ENCODE measurements around the gene MED23. TPM values are rescaled to one million over a fixed set of nuclear protein-coding genes. Genes with fewer than 3 reads are reported as not detected.

The MED23 gene
- total and polyA plus RNA-seq, 2 donors (not counting 1 experiment from before 2014, with no cell fraction given) = 25.1 to 27.4 TPM

DNA sequence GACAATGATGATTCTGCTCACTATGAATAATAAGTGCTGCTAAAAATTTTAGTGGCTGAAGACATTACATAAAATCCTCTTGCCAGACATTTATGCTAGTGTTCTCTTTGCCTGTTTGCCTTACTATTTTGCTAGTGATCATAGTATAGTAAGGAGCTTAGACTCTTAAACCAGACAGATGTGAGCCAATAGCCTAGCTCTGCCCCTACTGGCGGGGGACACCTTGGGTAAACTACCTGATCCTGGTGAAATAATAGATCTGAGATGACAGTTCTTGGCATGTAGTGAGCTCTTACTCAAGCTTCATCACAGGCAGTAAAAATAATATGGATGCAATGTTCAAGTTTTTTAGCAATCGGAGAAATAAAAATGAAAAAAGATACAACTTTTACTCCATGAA is 27.9 kb upstream of the MED23 start:
- no peaks in the 10 kb centered on the region for H3K36me3 ChIP-seq (ENCODE audit: control insufficient read depth, insufficient read depth, low read length)
- no peak overlapping the region for H3K4me3 ChIP-seq (replicated peaks in 1 of 4; ENCODE audit: control extremely low read depth in 1 of 4, insufficient read depth in 1 of 4, low read depth in 3 of 4, low read length in 4 of 4)
- no peak for DNase-seq (ENCODE audit: low read depth in 2 of 2)
- H3K79me2 ChIP-seq (ENCODE audit: control insufficient read depth, insufficient read depth, low read length) = no peaks in the 10 kb centered on the region
- TF ChIP-seq, protein P1, sequence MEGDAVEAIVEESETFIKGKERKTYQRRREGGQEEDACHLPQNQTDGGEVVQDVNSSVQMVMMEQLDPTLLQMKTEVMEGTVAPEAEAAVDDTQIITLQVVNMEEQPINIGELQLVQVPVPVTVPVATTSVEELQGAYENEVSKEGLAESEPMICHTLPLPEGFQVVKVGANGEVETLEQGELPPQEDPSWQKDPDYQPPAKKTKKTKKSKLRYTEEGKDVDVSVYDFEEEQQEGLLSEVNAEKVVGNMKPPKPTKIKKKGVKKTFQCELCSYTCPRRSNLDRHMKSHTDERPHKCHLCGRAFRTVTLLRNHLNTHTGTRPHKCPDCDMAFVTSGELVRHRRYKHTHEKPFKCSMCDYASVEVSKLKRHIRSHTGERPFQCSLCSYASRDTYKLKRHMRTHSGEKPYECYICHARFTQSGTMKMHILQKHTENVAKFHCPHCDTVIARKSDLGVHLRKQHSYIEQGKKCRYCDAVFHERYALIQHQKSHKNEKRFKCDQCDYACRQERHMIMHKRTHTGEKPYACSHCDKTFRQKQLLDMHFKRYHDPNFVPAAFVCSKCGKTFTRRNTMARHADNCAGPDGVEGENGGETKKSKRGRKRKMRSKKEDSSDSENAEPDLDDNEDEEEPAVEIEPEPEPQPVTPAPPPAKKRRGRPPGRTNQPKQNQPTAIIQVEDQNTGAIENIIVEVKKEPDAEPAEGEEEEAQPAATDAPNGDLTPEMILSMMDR (conservative IDR thresholded peaks at IDR 0.05 in 1 of 2, IDR thresholded peaks at IDR 0.05 in 1 of 2; ENCODE audit: low read depth in 1 of 2, low read length in 2 of 2) = no peak
- no peak for TF ChIP-seq EZH2 (IDR thresholded peaks at IDR 0.05; ENCODE audit: low read length, missing control alignments)
- H2AFZ ChIP-seq (ENCODE audit: low read length) = no peak overlapping the region
- H3K4me1 ChIP-seq (ENCODE audit: control insufficient read depth, extremely low read depth, insufficient read depth, low read length) = peaks cover 3% of the 10 kb centered on the region
- H3K9me3 ChIP-seq (ENCODE audit: control insufficient read depth, insufficient read depth, low read depth, low read length) = no peaks in the 10 kb centered on the region
- no peaks in the 10 kb centered on the region for H3K27me3 ChIP-seq (ENCODE audit: control insufficient read depth, insufficient read depth, low read length)
- no peak overlapping the region for H3K9ac ChIP-seq (ENCODE audit: insufficient read depth, low read length)
- H3K27ac ChIP-seq (ENCODE audit: insufficient read depth, low read length) = no peak overlapping the region
- H3K4me2 ChIP-seq (ENCODE audit: extremely low read depth, insufficient read depth, low read length) = no peak overlapping the region
- H4K20me1 ChIP-seq (ENCODE audit: control insufficient read depth, extremely low read depth, insufficient read depth, low read length) = no peaks in the 10 kb centered on the region

DNA sequence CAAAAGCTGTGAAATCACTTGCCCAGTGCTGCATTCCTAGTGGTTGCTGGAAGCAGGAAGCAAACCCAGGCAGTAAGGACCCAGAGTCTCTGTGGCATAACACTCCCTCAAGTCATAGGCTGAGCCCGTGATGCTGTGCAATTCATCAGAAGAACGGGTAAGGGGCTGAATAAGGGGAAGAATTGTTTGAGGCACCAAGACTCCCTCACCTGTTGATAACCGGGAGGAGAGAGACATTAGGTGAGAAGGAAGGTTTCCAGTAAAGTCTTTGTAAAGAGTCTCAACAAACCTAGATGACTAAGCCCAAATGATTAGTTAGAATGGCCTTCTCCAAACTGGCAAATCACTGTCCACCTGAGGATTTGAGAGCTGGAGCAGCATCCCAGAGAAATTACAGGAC is 27.3 kb upstream of the MED23 start:
- Histone ChIP-seq H3K79me2 (ENCODE audit: control insufficient read depth, insufficient read depth, low read length) (no peaks in the 10 kb centered on the region), H3K9me3 (ENCODE audit: control insufficient read depth, insufficient read depth, low read depth, low read length) (no peaks in the 10 kb centered on the region), H3K4me2 (ENCODE audit: extremely low read depth, insufficient read depth, low read length) (no peak overlapping the region), H3K4me1 (ENCODE audit: control insufficient read depth, extremely low read depth, insufficient read depth, low read length) (peaks cover 3% of the 10 kb centered on the region), H3K4me3 (replicated peaks in 1 of 4; ENCODE audit: control extremely low read depth in 1 of 4, insufficient read depth in 1 of 4, low read depth in 3 of 4, low read length in 4 of 4) (no peak overlapping the region), H2AFZ (ENCODE audit: low read length) (no peak overlapping the region), H4K20me1 (ENCODE audit: control insufficient read depth, extremely low read depth, insufficient read depth, low read length) (no peaks in the 10 kb centered on the region), H3K27me3 (ENCODE audit: control insufficient read depth, insufficient read depth, low read length) (no peaks in the 10 kb centered on the region), H3K27ac (ENCODE audit: insufficient read depth, low read length) (no peak overlapping the region), H3K9ac (ENCODE audit: insufficient read depth, low read length) (no peak overlapping the region), H3K36me3 (ENCODE audit: control insufficient read depth, insufficient read depth, low read length) (no peaks in the 10 kb centered on the region)
- DNase-seq (ENCODE audit: low read depth in 2 of 2) = peak in 1 of 2 donors; percentile 4
- TF ChIP-seq, protein P1 (conservative IDR thresholded peaks at IDR 0.05 in 1 of 2, IDR thresholded peaks at IDR 0.05 in 1 of 2; ENCODE audit: low read depth in 1 of 2, low read length in 2 of 2) = no peak
- no peak for TF ChIP-seq EZH2 (IDR thresholded peaks at IDR 0.05; ENCODE audit: low read length, missing control alignments)

DNA sequence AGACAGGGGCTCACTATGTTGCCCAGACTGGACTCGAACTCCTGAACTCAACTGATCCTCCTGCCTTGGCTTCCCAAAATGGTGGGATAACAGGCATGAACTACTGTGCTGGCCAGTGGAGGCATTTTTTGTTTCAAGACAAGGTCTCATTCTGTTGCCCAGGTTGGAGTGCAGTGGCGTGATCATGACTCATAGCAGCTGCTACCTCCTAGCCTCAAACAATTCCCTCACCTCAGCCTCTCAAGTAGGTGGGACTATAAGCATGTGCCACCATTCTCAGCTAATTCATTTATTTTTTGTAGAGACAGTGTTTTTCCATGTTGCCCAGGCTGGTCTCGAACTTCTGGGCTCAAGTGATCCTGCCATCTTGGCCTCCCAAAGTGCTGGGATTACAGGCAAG is 26.3 kb upstream of the MED23 start:
- Histone ChIP-seq H3K4me2 (ENCODE audit: extremely low read depth, insufficient read depth, low read length) (no peak overlapping the region), H3K27ac (ENCODE audit: insufficient read depth, low read length) (no peak overlapping the region), H3K4me3 (replicated peaks in 1 of 4; ENCODE audit: control extremely low read depth in 1 of 4, insufficient read depth in 1 of 4, low read depth in 3 of 4, low read length in 4 of 4) (no peak overlapping the region), H4K20me1 (ENCODE audit: control insufficient read depth, extremely low read depth, insufficient read depth, low read length) (no peaks in the 10 kb centered on the region), H3K27me3 (ENCODE audit: control insufficient read depth, insufficient read depth, low read length) (no peaks in the 10 kb centered on the region), H3K9me3 (ENCODE audit: control insufficient read depth, insufficient read depth, low read depth, low read length) (no peaks in the 10 kb centered on the region), H3K36me3 (ENCODE audit: control insufficient read depth, insufficient read depth, low read length) (no peaks in the 10 kb centered on the region), H2AFZ (ENCODE audit: low read length) (no peak overlapping the region), H3K79me2 (ENCODE audit: control insufficient read depth, insufficient read depth, low read length) (no peaks in the 10 kb centered on the region), H3K9ac (ENCODE audit: insufficient read depth, low read length) (no peak overlapping the region), H3K4me1 (ENCODE audit: control insufficient read depth, extremely low read depth, insufficient read depth, low read length) (no peaks in the 10 kb centered on the region)
- no peak for TF ChIP-seq EZH2 (IDR thresholded peaks at IDR 0.05; ENCODE audit: low read length, missing control alignments)
- TF ChIP-seq, protein P1 (conservative IDR thresholded peaks at IDR 0.05 in 1 of 2, IDR thresholded peaks at IDR 0.05 in 1 of 2; ENCODE audit: low read depth in 1 of 2, low read length in 2 of 2) = no peak
- peak in 1 of 2 donors; percentile 16 for DNase-seq (ENCODE audit: low read depth in 2 of 2)

All from fibroblast of lung (primary cell).